Stimulated activated naive CD8-positive, alpha-beta T cell treated with anti-CD3 and anti-CD28 coated beads, Interleukin-15, Interleukin-2, amounts not matched to agents 100 ng/mL and 50 ng/mL, for 24 hours (primary cell): ENCODE results near the gene TMIGD1.

ENCODE experiments used
- H3K27ac Mint-ChIP-seq: one replicate; pipeline ENCODE4 v1.8.0; 2021; ENCODE audit warnings: mild to moderate bottlenecking, mixed read lengths
- H3K27me3 Mint-ChIP-seq: one replicate; pipeline ENCODE4 v1.8.0; 2021; ENCODE audit warnings: mixed read lengths
- H3K36me3 Mint-ChIP-seq: one replicate; pipeline ENCODE4 v1.8.0; 2021; ENCODE audit warnings: low read depth, mixed read lengths
- H3K4me1 Mint-ChIP-seq: one replicate; pipeline ENCODE4 v1.8.0; 2021; ENCODE audit warnings: low read depth, mixed read lengths
- H3K4me3 Mint-ChIP-seq: one replicate; pipeline ENCODE4 v1.8.0; 2021; ENCODE audit warnings: mild to moderate bottlenecking, mixed read lengths
- H3K9me3 Mint-ChIP-seq: one replicate; pipeline ENCODE4 v1.8.0; 2021; ENCODE audit warnings: mixed read lengths

TMIGD1 gene

DNA sequence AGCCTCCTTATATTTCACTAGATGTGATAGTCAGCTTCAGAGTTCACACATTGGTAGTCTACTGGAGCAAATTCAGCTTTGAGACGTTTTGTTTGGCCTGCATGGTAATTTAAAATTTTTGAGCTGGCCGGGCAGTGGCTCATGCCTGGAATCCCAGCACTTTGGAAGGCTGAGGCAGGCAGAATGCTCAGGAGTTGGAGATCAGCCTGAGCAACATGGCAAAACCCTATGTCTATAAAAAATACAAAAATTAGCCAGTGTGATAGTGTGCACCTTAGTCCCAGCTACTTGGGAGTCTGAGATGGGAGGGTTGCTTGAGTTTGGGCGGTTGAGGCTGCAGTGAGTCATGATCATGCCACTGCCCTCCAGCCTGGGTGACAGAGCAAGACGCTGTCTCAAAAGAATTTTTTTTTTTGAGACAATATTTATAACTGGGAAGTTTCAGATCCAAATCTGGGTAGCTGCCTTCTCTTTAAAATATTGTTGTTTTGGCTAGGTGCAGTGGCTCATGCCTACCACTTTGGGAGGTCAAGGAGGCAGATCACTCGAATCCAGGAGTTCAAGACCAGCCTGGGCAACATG, 37.3 kb downstream of the TMIGD1 start:
- H3K4me1 Mint-ChIP-seq = peaks cover 18% of the 10 kb centered on the region
- H3K36me3 Mint-ChIP-seq = no peaks in the 10 kb centered on the region
- no peak overlapping the region for H3K27ac Mint-ChIP-seq
- H3K4me3 Mint-ChIP-seq = no peak overlapping the region
- peaks cover 6% of the 10 kb centered on the region for H3K9me3 Mint-ChIP-seq
- no peaks in the 10 kb centered on the region for H3K27me3 Mint-ChIP-seq

DNA sequence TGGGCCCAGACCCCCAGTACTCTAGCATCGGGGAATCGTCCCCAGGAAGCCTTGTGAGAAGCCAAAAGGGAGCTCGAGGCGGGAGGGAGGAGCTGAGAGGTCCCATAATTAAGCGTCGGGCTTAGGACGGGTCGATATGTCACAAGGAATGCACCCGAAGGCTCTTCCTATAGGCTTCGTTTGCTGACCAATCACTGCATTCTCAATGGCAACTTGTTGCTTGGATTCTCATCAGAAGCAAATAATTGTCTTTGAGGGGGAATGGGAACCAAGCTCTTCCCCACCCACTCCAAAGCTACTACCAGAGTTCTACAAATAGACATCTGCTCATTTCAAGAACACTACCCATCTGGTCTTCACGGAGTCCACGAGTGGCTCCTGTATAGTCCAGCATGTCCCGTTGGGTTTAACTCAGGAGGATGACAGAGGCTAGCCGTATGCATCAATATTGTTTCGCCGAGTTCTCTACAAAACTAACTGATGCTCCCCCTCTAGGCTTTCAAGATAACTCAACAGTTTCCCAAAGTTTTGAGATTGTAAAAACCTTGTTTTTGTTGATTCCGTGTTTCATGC, 41.5 kb downstream of the TMIGD1 start:
- Mint-ChIP-seq H3K27ac (no peak overlapping the region), H3K4me3 (peak overlapping the region; percentile 63)

DNA sequence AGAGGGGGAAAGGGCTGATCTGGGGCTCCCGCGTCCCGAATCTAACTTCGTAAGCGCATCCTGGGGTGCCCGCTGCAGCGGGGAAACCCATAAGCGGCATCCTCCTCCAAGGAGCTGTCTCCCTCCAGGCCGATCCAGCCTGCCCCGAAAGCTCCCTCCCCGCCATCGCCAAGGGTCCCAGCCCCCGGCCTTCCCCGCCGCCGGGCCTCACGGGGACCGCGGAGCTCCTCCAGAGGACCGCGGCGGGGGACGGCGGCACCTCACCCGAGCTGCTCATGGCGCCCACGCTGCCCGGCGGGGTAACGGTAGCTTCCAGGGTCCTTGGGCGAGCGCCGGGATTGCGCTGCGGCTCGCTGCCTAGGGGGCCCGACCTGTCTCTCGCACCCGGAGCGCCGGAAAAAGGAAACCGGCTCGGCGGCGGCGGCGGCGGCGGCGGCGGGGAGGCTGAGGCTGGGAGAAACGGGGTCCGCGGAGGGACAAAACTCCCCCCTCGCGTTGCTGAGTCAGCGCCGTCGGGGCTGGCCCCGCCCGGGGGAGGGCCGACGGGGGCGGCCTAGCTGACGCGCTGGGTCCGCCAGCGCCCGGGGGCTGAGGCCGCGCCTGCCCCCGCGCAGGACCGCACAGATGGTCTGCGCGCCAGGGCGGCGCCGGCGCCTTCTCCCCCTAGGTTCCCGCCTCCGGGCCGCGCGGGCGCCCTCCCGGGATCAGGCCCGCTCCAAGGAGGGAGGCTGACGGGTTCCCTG, 42.1 kb downstream of the TMIGD1 start, which contains the start of gene BLMH:
Gene BLMH (minus strand): TSS at position 402 of the 743 bp plus-strand sequence. CDS start 125 bp downstream, at position 277.
- Mint-ChIP-seq H3K4me3 (peak within 1 kb of the TSS; percentile 95), H3K27me3 (no peaks in the 10 kb centered on the region), H3K9me3 (no peaks in the 10 kb centered on the region), H3K4me1 (peaks cover 26% of the 10 kb centered on the region), H3K36me3 (peaks cover 31% of the 10 kb centered on the region), H3K27ac (peak within 1 kb of the TSS; percentile 95)

More for the DNA sequence above, 41.5 kb downstream of the TMIGD1 start:
- Mint-ChIP-seq H3K4me1 (peaks cover 26% of the 10 kb centered on the region), H3K9me3 (no peaks in the 10 kb centered on the region), H3K36me3 (peaks cover 25% of the 10 kb centered on the region), H3K27me3 (no peaks in the 10 kb centered on the region)

DNA sequence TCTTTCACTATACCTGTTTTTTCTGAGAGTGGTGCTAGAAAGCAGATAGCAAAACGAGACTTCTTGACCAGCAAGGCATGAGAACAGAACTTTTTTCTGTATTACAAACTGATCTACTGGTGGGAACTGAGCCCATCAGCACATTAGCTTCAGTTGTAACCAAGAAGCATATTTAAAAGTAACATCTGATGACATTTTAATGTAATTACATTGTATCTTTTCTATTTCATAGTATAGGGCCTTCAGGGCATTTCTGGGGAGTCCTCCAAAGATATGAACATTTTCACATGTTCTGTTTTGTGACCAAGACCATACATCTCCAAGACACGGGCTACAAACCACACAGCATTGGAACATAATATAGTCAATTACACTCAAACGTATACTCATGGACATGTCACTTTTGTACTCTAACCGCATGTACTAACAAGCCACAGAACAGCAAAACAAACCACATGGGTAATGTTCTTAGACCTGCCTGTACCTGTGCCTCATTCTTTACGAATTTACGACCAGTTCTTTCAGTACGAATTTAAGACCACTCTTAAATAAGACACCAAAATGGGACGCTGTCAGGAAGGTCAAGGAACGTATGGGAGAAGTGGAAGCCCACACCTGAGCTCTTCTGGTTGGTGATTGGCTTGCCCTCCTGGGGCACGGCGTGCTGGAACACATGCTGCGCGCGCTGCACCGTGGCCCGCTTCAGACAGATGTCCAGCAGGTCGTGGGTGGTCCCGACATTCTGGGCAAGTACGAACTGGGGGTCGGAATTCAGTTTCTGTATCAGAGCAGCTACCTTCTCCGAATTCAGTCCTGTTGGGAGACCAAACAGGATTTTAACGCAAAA, 42.9 kb downstream of the TMIGD1 start:
- Mint-ChIP-seq H3K4me1 (peaks cover 26% of the 10 kb centered on the region), H3K27me3 (no peaks in the 10 kb centered on the region), H3K9me3 (no peaks in the 10 kb centered on the region), H3K4me3 (peak overlapping the region; percentile 95), H3K27ac (peak overlapping the region; percentile 95), H3K36me3 (peaks cover 37% of the 10 kb centered on the region)

GRCh38 chr17:30290077-30290476, 43.8 kb downstream of the TMIGD1 start:
- Mint-ChIP-seq H3K27ac (no peak overlapping the region), H3K27me3 (no peaks in the 10 kb centered on the region), H3K4me1 (peaks cover 26% of the 10 kb centered on the region), H3K9me3 (no peaks in the 10 kb centered on the region), H3K36me3 (peaks cover 45% of the 10 kb centered on the region), H3K4me3 (peak overlapping the region; percentile 95)

- no peak overlapping the region for H3K27ac Mint-ChIP-seq
- H3K27me3 Mint-ChIP-seq = no peaks in the 10 kb centered on the region
- no peak overlapping the region for H3K4me3 Mint-ChIP-seq
- peaks cover 64% of the 10 kb centered on the region for H3K36me3 Mint-ChIP-seq
- no peaks in the 10 kb centered on the region for H3K9me3 Mint-ChIP-seq
- no peaks in the 10 kb centered on the region for H3K4me1 Mint-ChIP-seq
Measured at GRCh38 chr17:30279156-30279555, 54.7 kb downstream of the TMIGD1 start.

DNA sequence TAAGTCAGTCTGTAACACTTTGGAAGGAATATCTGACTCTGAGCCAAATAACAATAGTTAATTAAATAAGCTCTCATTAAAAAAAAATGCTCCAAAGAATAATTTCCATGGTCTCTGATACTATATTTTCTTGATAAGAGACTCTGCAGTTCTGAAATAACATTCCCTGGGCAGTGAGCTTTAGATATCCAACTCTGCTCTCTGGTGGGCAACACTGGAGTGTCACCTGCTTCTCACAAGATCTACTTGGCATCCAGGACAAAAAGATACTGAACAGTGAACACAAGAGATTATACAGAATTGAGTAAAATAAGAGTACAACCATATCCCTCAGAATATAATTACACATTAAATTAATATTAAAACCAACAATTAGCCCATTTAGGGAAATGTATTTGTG, 55.8 kb downstream of the TMIGD1 start:
- Mint-ChIP-seq H3K36me3 (peaks cover 72% of the 10 kb centered on the region), H3K4me3 (no peak overlapping the region), H3K4me1 (no peaks in the 10 kb centered on the region), H3K9me3 (no peaks in the 10 kb centered on the region), H3K27me3 (no peaks in the 10 kb centered on the region), H3K27ac (no peak overlapping the region)

- Mint-ChIP-seq H3K9me3 (no peaks in the 10 kb centered on the region), H3K27ac (no peak overlapping the region), H3K4me1 (peaks cover 2% of the 10 kb centered on the region), H3K36me3 (peaks cover 83% of the 10 kb centered on the region), H3K4me3 (no peak overlapping the region), H3K27me3 (no peaks in the 10 kb centered on the region)
Measured at GRCh38 chr17:30275911-30276310, 57.9 kb downstream of the TMIGD1 start.

- Mint-ChIP-seq H3K27me3 (no peaks in the 10 kb centered on the region), H3K36me3 (peaks cover 83% of the 10 kb centered on the region), H3K27ac (no peak overlapping the region), H3K9me3 (no peaks in the 10 kb centered on the region), H3K4me1 (peaks cover 4% of the 10 kb centered on the region), H3K4me3 (no peak overlapping the region)
Measured at GRCh38 chr17:30274887-30275286, 59.0 kb downstream of the TMIGD1 start.

- Mint-ChIP-seq H3K27ac (no peak overlapping the region), H3K4me3 (no peak overlapping the region), H3K4me1 (peaks cover 4% of the 10 kb centered on the region), H3K27me3 (no peaks in the 10 kb centered on the region), H3K9me3 (no peaks in the 10 kb centered on the region), H3K36me3 (peaks cover 79% of the 10 kb centered on the region)
Measured at GRCh38 chr17:30273373-30273772, 60.5 kb downstream of the TMIGD1 start.

GRCh38 chr17:30271102-30271501, 62.8 kb downstream of the TMIGD1 start:
- Mint-ChIP-seq H3K36me3 (peaks cover 82% of the 10 kb centered on the region), H3K4me1 (peaks cover 4% of the 10 kb centered on the region), H3K4me3 (no peak overlapping the region), H3K27me3 (no peaks in the 10 kb centered on the region), H3K27ac (peak overlapping the region; percentile 54), H3K9me3 (no peaks in the 10 kb centered on the region)

DNA sequence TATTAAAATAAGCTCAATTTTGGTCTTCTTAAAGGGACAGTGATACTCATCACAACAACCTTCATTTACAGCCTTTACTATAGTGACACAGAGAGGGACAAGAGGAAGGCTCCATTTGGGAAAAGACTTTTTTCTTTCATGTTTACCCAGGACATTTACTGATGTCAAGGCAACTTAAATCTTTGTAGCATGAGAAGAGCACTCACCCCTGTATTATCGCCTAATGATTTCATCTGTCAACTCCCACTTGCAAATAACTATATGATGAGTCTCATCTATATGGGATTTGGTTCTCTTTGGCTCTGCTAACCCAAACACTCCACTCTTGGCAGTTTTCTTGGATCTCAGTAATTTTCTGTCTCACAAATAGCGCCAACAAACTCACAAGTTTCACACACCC, 66.2 kb downstream of the TMIGD1 start:
- no peak overlapping the region for H3K27ac Mint-ChIP-seq
- no peaks in the 10 kb centered on the region for H3K9me3 Mint-ChIP-seq
- peaks cover 85% of the 10 kb centered on the region for H3K36me3 Mint-ChIP-seq
- H3K4me1 Mint-ChIP-seq = peaks cover 4% of the 10 kb centered on the region
- H3K27me3 Mint-ChIP-seq = no peaks in the 10 kb centered on the region
- H3K4me3 Mint-ChIP-seq = no peak overlapping the region
